Thoracic aorta (tissue), 2 donors: ENCODE measurements around the gene EXOC4. TPM values are rescaled to one million over a fixed set of nuclear protein-coding genes. Genes with fewer than 3 reads are reported as not detected.

Experiments used
- ATAC-seq: fragments of 150-250 bp; one replicate; pipeline ENCODE4 v1.8.0; 2017; ENCODE audit warnings: low read depth; ENCODE audit not compliant: insufficient number of reproducible peaks, low FRiP score
- DNase-seq: peaks from one replicate; pipeline ENCODE4 v3.0.0-alpha.2; 2020; ENCODE audit warnings: low spot score
- H3K27ac ChIP-seq, 2 donors: fragments of 200-600 bp; sonication (generic); 1 replicate in 1 of 2; 2 replicates in 1 of 2; pipeline ENCODE4 v1.5.1; 2016; ENCODE audit warnings: mild to moderate bottlenecking in 2 of 2, moderate library complexity in 2 of 2
- H3K27me3 ChIP-seq: fragments of 200-600 bp; sonication (generic); replicated peaks from 2 replicates; pipeline ENCODE4 v1.6.0; 2016; ENCODE audit warnings: mild to moderate bottlenecking; ENCODE audit not compliant: insufficient read depth
- H3K36me3 ChIP-seq: fragments of 200-600 bp; sonication (generic); one replicate; pipeline ENCODE4 v1.5.1; 2016
- H3K4me1 ChIP-seq, 2 donors: fragments of 200-600 bp; sonication (generic); 1 replicate in 1 of 2; 2 replicates in 1 of 2; pipeline versions ENCODE4 v1.5.1 to v1.6.0; 2016; ENCODE audit warnings: low read depth in 2 of 2, mild to moderate bottlenecking in 1 of 2; ENCODE audit not compliant: control insufficient read depth in 1 of 2
- H3K4me3 ChIP-seq: fragments of 200-600 bp; sonication (generic); 2 replicates; pipeline ENCODE4 v1.5.1; 2016; ENCODE audit warnings: mild to moderate bottlenecking
- H3K9me3 ChIP-seq: fragments of 200-600 bp; sonication (generic); 2 replicates; pipeline ENCODE4 v1.5.1; 2016
- total RNA-seq, 2 donors: library from RNA; depleted of rRNA; stranded (reverse); fragments of >200 nt; gene quantifications; one replicate each; pipeline versions ENCODE4 v1.1.0 to v1.2.3, GENCODE V29; 2016
- TF ChIP-seq, protein P1 (sequence below): fragments of 200-600 bp; sonication (generic); IDR thresholded peaks from one replicate; pipeline ENCODE4 v1.5.1; 2019; ENCODE audit warnings: antibody characterized with exemption

EXOC4 gene
- total RNA-seq, 2 donors from 2014 or later = 65.3 to 72.8 TPM

GRCh38 chr7:133821171-133821570 lies 568.3 kb downstream of the EXOC4 start:
- no peak overlapping the region for H3K27ac ChIP-seq
- no peak overlapping the region for H3K4me3 ChIP-seq
- peaks cover 7% of the 10 kb centered on the region for H3K36me3 ChIP-seq
- DNase-seq = no peak
- no peaks in the 10 kb centered on the region for H3K4me1 ChIP-seq
- TF ChIP-seq, protein P1, sequence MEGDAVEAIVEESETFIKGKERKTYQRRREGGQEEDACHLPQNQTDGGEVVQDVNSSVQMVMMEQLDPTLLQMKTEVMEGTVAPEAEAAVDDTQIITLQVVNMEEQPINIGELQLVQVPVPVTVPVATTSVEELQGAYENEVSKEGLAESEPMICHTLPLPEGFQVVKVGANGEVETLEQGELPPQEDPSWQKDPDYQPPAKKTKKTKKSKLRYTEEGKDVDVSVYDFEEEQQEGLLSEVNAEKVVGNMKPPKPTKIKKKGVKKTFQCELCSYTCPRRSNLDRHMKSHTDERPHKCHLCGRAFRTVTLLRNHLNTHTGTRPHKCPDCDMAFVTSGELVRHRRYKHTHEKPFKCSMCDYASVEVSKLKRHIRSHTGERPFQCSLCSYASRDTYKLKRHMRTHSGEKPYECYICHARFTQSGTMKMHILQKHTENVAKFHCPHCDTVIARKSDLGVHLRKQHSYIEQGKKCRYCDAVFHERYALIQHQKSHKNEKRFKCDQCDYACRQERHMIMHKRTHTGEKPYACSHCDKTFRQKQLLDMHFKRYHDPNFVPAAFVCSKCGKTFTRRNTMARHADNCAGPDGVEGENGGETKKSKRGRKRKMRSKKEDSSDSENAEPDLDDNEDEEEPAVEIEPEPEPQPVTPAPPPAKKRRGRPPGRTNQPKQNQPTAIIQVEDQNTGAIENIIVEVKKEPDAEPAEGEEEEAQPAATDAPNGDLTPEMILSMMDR = no peak
- no peak for ATAC-seq
- no peaks in the 10 kb centered on the region for H3K27me3 ChIP-seq
- H3K9me3 ChIP-seq = no peaks in the 10 kb centered on the region

DNA sequence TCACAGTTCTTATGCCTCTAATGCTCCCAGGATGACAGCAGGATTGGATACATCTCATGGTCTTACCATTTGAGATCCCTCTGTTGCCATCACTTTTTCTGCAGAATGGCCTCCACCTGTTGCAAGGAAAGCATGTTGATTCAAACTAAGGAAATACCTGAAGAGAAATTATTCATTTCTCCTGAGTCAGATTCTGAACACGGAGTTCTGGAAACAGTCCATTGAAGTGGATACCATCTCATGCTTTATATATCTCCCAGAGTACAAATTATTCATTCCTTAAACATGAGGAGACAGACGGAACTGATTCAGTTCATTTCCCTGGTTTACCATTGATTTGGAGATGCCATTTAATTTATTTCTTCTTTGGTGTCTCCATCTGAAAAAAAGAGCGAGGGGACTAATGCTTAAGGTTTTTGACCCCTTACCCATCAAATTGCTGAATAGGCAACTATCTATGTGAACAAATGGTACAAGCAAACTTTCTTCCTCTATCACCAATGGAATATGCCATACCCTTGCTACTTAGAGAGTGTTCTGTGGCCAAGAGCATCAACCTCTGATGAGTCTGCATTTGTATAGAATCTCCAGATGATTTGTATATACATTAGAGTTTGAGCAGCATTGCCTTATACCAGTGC lies 569.2 kb downstream of the EXOC4 start:
- ATAC-seq (no peak), DNase-seq (no peak)
- TF ChIP-seq, protein P1 = no peak
- H3K9me3 ChIP-seq = no peaks in the 10 kb centered on the region
- H3K27me3 ChIP-seq = no peaks in the 10 kb centered on the region
- peaks cover 7% of the 10 kb centered on the region for H3K36me3 ChIP-seq
- H3K4me1 ChIP-seq = no peaks in the 10 kb centered on the region
- H3K27ac ChIP-seq = no peak overlapping the region
- H3K4me3 ChIP-seq = no peak overlapping the region

DNA sequence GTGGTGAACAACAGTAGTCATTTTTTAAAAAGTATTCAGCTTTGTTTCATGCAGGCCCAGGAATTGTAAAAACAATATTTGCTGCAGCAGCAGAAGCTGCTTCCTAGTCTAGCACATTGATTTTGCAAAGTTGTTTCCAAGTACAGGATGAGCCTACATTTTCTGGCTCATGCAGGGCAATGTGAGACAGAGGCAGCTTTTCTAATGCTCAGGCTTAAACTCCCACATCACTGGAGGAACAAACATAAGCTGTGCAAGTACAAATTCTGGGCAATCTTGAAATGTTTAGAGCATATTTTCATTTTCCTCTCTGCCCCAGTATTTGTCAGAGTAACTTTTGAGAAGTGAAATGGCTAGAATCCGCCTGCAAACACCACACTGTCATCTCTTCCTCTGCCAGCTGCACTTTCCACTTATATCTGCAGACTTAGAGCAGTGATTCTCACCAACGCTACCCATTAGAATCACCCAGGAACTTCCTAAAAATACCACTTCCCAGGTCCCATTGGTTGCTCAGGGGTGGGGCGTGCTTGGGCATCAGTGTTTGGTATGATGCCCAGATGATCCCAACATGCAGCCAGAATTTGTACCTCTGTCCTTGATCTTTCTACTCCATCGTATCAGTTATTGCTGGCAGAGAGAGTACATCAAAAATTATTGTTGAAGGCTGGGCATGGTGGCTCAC lies 570.1 kb downstream of the EXOC4 start:
- Histone ChIP-seq H3K36me3 (peaks cover 7% of the 10 kb centered on the region), H3K4me3 (no peak overlapping the region), H3K9me3 (no peaks in the 10 kb centered on the region), H3K27me3 (no peaks in the 10 kb centered on the region), H3K4me1 (no peaks in the 10 kb centered on the region), H3K27ac (no peak overlapping the region)
- ATAC-seq (no peak), DNase-seq (no peak)
- TF ChIP-seq, protein P1 = no peak

GRCh38 chr7:133824132-133824531 lies 571.3 kb downstream of the EXOC4 start:
- no peaks in the 10 kb centered on the region for H3K36me3 ChIP-seq
- TF ChIP-seq, protein P1 = no peak
- H3K4me3 ChIP-seq = no peak overlapping the region
- H3K9me3 ChIP-seq = no peaks in the 10 kb centered on the region
- DNase-seq = no peak
- no peak for ATAC-seq
- H3K27me3 ChIP-seq = no peaks in the 10 kb centered on the region
- no peaks in the 10 kb centered on the region for H3K4me1 ChIP-seq
- no peak overlapping the region for H3K27ac ChIP-seq

- TF ChIP-seq, protein P1 = no peak
- no peak overlapping the region for H3K4me3 ChIP-seq
- no peaks in the 10 kb centered on the region for H3K36me3 ChIP-seq
- H3K9me3 ChIP-seq = no peaks in the 10 kb centered on the region
- H3K27ac ChIP-seq = no peak overlapping the region
- ATAC-seq (no peak), DNase-seq (no peak)
- no peaks in the 10 kb centered on the region for H3K4me1 ChIP-seq
- no peaks in the 10 kb centered on the region for H3K27me3 ChIP-seq
Observed at GRCh38 chr7:133827707-133828623, 575.1 kb downstream of the EXOC4 start.
